GM10266 (cell line): ENCODE data around the gene SDHAF1.

Experiments used
- DNase-seq: peaks from one replicate; pipeline ENCODE4 v3.0.0; 2012; ENCODE audit errors: extremely low spot score
- TF ChIP-seq, protein P1 (sequence below): IDR thresholded peaks from 2 replicates; pipeline ENCODE4 v1.5.1; 2012; ENCODE audit warnings: mild to moderate bottlenecking, low read depth; ENCODE audit not compliant: control insufficient read depth, insufficient read depth; ENCODE audit errors: missing control alignments

Gene SDHAF1

GRCh38 chr19:36025541-36025940 lies 30.6 kb downstream of the SDHAF1 start:
- TF ChIP-seq, protein P1, sequence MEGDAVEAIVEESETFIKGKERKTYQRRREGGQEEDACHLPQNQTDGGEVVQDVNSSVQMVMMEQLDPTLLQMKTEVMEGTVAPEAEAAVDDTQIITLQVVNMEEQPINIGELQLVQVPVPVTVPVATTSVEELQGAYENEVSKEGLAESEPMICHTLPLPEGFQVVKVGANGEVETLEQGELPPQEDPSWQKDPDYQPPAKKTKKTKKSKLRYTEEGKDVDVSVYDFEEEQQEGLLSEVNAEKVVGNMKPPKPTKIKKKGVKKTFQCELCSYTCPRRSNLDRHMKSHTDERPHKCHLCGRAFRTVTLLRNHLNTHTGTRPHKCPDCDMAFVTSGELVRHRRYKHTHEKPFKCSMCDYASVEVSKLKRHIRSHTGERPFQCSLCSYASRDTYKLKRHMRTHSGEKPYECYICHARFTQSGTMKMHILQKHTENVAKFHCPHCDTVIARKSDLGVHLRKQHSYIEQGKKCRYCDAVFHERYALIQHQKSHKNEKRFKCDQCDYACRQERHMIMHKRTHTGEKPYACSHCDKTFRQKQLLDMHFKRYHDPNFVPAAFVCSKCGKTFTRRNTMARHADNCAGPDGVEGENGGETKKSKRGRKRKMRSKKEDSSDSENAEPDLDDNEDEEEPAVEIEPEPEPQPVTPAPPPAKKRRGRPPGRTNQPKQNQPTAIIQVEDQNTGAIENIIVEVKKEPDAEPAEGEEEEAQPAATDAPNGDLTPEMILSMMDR: no peak
- DNase-seq: no peak

- TF ChIP-seq, protein P1: no peak
- no peak for DNase-seq
Observed at GRCh38 chr19:36026091-36026876, 31.3 kb downstream of the SDHAF1 start.

GRCh38 chr19:36027696-36028095 lies 32.7 kb downstream of the SDHAF1 start:
- no peak for DNase-seq
- TF ChIP-seq, protein P1: no peak

- TF ChIP-seq, protein P1: no peak
- no peak for DNase-seq
Observed at GRCh38 chr19:36028313-36029041, 33.5 kb downstream of the SDHAF1 start.

DNA sequence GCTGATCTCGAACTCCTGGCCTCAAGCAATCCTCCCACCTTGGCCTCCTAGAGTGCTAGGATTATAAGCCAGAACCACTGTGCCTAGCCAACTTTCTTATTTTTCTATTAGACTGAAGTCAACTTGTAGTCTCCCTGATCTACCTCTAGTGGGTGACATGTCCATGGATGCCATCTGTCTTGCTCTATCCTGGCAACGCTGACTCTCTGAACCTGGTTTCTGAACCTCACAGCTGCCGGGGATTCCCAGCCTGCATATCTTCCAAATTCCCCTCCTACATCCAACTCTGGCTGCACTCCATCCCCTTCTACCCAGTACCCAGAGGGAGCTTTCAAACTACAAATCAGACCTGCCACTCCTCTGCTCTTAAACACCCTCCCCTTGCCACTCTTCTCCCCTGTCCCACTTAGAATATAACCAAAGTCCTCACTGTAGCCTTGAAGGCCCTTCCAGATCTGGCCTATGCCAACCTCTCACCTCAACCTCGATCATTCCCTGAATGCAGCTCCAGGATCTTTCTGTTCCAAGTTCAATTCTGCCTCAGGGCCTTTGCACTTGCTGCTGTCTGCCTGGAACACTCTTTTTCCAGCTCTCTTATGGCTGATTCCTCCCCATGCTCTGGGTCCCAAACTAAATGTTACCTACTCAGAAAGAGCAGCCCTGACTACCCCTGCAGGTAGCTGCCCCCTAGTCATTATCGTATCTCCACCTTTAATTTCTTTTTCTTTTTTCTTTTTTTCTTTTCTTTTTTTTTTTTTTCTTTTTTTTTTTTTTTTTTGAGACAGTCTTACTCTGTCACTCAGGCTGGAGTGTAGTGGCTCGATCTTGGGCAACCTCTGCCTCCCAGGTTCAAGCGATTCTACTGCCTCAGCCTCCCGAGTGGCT lies 35.5 kb downstream of the SDHAF1 start:
- TF ChIP-seq, protein P1: no peak
- DNase-seq: peak; percentile 56

DNA sequence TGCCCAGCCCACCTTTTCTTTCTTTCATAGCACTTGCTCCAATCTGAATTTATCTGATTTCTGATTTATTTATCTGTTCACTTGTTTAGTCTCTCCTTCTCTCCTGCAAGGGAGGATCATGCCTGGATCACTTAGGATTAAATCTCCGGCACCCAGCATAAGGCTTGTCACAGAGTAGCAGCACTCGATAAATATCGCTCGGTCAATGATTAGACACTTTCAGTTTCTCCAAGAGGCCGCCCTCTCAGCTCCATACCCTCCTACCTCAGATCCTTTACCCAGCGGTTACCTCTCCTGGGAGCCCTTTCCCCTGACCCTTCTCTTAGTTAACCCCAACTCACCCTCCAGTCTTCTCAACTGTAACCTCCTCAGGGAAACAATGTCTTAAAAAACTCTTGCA lies 36.3 kb downstream of the SDHAF1 start:
- TF ChIP-seq, protein P1: no peak
- no peak for DNase-seq
